Ovary (tissue), 3 donors: ENCODE data around the gene PKN1.

Source experiments
- EP300 ChIP-seq: sonication (generic); formaldehyde crosslinking; IDR thresholded peaks from one replicate; pipeline ENCODE4 v1.6.1; 2017; ENCODE audit warnings: antibody characterized with exemption
- TF ChIP-seq, protein P1 (sequence below), 3 donors: fragments of 450-650 bp in 2 of 3; fragments of 200-600 bp in 1 of 3; IDR thresholded peaks; one replicate each; pipeline versions ENCODE4 v1.5.1 to v1.8.0; 2016 to 2022; ENCODE audit warnings: antibody characterized with exemption in 3 of 3, mild to moderate bottlenecking in 1 of 3
- donor health status: DM: no; HTN: no; CAD: no.

DNA sequence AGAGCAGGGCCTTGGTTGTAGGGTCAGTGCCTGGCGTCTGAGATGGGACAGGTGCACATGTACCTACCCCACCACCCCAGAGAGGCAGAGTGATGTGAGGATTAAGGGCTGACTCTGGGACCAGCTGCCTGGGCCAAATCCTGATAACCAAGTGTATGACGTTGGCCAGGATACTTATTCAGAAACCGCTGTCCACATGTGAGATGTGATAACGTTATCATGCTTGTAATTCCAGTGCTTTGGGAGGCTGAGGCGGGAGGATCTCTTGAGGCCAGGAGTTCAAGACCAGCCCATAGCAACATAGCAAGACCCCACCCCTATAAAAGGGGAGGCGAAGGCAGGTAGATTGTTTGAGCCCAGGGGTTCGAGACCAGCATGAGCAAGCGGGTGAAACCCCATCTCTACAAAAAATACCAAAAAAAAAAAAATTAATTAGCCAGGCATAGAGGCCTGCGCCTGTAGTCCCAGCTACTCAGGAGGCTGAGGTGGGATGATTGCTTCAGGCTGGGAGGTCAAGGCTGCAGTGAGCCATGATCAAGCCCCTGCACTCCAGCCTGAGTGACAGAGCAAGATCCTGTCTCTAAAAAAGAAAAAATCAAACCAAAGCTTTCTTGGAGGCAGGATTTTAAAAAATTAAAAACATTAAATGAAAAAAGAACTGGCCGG, 41.8 kb upstream of the PKN1 start:
- TF ChIP-seq, protein P1, sequence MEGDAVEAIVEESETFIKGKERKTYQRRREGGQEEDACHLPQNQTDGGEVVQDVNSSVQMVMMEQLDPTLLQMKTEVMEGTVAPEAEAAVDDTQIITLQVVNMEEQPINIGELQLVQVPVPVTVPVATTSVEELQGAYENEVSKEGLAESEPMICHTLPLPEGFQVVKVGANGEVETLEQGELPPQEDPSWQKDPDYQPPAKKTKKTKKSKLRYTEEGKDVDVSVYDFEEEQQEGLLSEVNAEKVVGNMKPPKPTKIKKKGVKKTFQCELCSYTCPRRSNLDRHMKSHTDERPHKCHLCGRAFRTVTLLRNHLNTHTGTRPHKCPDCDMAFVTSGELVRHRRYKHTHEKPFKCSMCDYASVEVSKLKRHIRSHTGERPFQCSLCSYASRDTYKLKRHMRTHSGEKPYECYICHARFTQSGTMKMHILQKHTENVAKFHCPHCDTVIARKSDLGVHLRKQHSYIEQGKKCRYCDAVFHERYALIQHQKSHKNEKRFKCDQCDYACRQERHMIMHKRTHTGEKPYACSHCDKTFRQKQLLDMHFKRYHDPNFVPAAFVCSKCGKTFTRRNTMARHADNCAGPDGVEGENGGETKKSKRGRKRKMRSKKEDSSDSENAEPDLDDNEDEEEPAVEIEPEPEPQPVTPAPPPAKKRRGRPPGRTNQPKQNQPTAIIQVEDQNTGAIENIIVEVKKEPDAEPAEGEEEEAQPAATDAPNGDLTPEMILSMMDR (IDR thresholded peaks at IDR 0.05), result no peak
- TF ChIP-seq EP300, result no peak
